ENCODE data around the gene DNAH9. TPM values are rescaled to one million over a fixed set of nuclear protein-coding genes. Genes with fewer than 3 reads are reported as not detected.

The DNAH9 gene
- total and polyA plus RNA-seq, 2 donors (not counting 1 experiment from before 2014, with no cell fraction given) = not detected

GRCh38 chr17:11898526-11899235, 300.4 kb downstream of the DNAH9 start:
- H3K36me3 ChIP-seq (replicated peaks in 1 of 2; ENCODE audit: control extremely low read depth in 1 of 2, control insufficient read depth in 1 of 2, extremely low read depth in 1 of 2, insufficient read depth in 2 of 2, low read length in 1 of 2) = no peaks in the 10 kb centered on the region
- no peak for ATAC-seq (ENCODE audit: low read depth)
- TF ChIP-seq CTCF (IDR thresholded peaks at IDR 0.05) (no peak), EZH2 (IDR thresholded peaks at IDR 0.05; ENCODE audit: borderline replicate concordance, insufficient read depth, low read depth, low read length, poor library complexity, severe bottlenecking) (no peak)
- Mint-ChIP-seq H3K27me3 (peaks cover 10% of the 10 kb centered on the region), H3K9me3 (ENCODE audit: insufficient read depth) (peaks cover 2% of the 10 kb centered on the region), H3K4me1 (no peaks in the 10 kb centered on the region), H3K27ac (no peak overlapping the region), H3K4me3 (no peak overlapping the region)
- POLR2A ChIA-PET = no interaction called here
- peaks cover 0 to 5% (median 0%) of the 10 kb centered on the region in 3 donors for H3K9me3 ChIP-seq (ENCODE audit: control extremely low read depth in 1 of 3, control insufficient read depth in 2 of 3, insufficient read depth in 1 of 3, low read length in 2 of 3)
- H3K4me2 ChIP-seq (replicated peaks; ENCODE audit: low read depth, low read length, poor library complexity, severe bottlenecking) = no peak overlapping the region
- 92% methylated on average over 2 of the region's 7 CpGs for WGBS (ENCODE audit: insufficient coverage)
- no peaks in the 10 kb centered on the region for H4K20me1 ChIP-seq (ENCODE audit: control insufficient read depth, insufficient read depth, low read length, poor library complexity, severe bottlenecking)
- H2AFZ ChIP-seq (ENCODE audit: insufficient read depth, low read depth, low read length, poor library complexity, severe bottlenecking) = no peak overlapping the region
- H3K27ac ChIP-seq (ENCODE audit: low read length in 2 of 2) = no peak overlapping the region
- DNase-seq = no peak
- no peak overlapping the region for H3K4me3 ChIP-seq (ENCODE audit: control extremely low read depth in 1 of 5, extremely low read depth in 1 of 5, insufficient read depth in 1 of 5, low read depth in 2 of 5, low read length in 4 of 5)
- CTCF ChIA-PET = no interaction called here
- H3K27me3 ChIP-seq (replicated peaks in 1 of 4; ENCODE audit: control extremely low read depth in 1 of 4, control insufficient read depth in 3 of 4, insufficient read depth in 4 of 4, low read length in 3 of 4) = no peaks in the 10 kb centered on the region
- intact Hi-C loops (cut with micrococcal nuclease) = no loop called here
- H3K4me1 ChIP-seq (ENCODE audit: control insufficient read depth in 2 of 2, insufficient read depth in 2 of 2, low read length in 2 of 2) = no peaks in the 10 kb centered on the region
- H3K9ac ChIP-seq (ENCODE audit: low read length) = no peak overlapping the region
- no peaks in the 10 kb centered on the region for H3K79me2 ChIP-seq (ENCODE audit: control insufficient read depth, insufficient read depth, low read length)

- ATAC-seq (ENCODE audit: low read depth) (no peak), DNase-seq (no peak)
- no peaks in the 10 kb centered on the region for H3K36me3 ChIP-seq (replicated peaks in 1 of 2; ENCODE audit: control extremely low read depth in 1 of 2, control insufficient read depth in 1 of 2, extremely low read depth in 1 of 2, insufficient read depth in 2 of 2, low read length in 1 of 2)
- H3K4me3 ChIP-seq (ENCODE audit: control extremely low read depth in 1 of 5, extremely low read depth in 1 of 5, insufficient read depth in 1 of 5, low read depth in 2 of 5, low read length in 4 of 5) = no peak overlapping the region
- Mint-ChIP-seq H3K27ac (no peak overlapping the region), H3K4me1 (no peaks in the 10 kb centered on the region), H3K27me3 (peaks cover 10% of the 10 kb centered on the region), H3K9me3 (ENCODE audit: insufficient read depth) (peaks cover 2% of the 10 kb centered on the region), H3K4me3 (no peak overlapping the region)
- no peaks in the 10 kb centered on the region for H3K27me3 ChIP-seq (replicated peaks in 1 of 4; ENCODE audit: control extremely low read depth in 1 of 4, control insufficient read depth in 3 of 4, insufficient read depth in 4 of 4, low read length in 3 of 4)
- H4K20me1 ChIP-seq (ENCODE audit: control insufficient read depth, insufficient read depth, low read length, poor library complexity, severe bottlenecking) = no peaks in the 10 kb centered on the region
- H3K27ac ChIP-seq (ENCODE audit: low read length in 2 of 2) = no peak overlapping the region
- CTCF ChIA-PET = no interaction called here
- H2AFZ ChIP-seq (ENCODE audit: insufficient read depth, low read depth, low read length, poor library complexity, severe bottlenecking) = no peak overlapping the region
- no peaks in the 10 kb centered on the region for H3K79me2 ChIP-seq (ENCODE audit: control insufficient read depth, insufficient read depth, low read length)
- TF ChIP-seq CTCF (IDR thresholded peaks at IDR 0.05) = no peak
- TF ChIP-seq EZH2 (IDR thresholded peaks at IDR 0.05; ENCODE audit: borderline replicate concordance, insufficient read depth, low read depth, low read length, poor library complexity, severe bottlenecking) = no peak
- H3K9me3 ChIP-seq (ENCODE audit: control extremely low read depth in 1 of 3, control insufficient read depth in 2 of 3, insufficient read depth in 1 of 3, low read length in 2 of 3) = peaks cover 0 to 5% (median 0%) of the 10 kb centered on the region in 3 donors
- no peak overlapping the region for H3K9ac ChIP-seq (ENCODE audit: low read length)
- H3K4me1 ChIP-seq (ENCODE audit: control insufficient read depth in 2 of 2, insufficient read depth in 2 of 2, low read length in 2 of 2) = no peaks in the 10 kb centered on the region
- intact Hi-C loops (cut with micrococcal nuclease) = no loop called here
- H3K4me2 ChIP-seq (replicated peaks; ENCODE audit: low read depth, low read length, poor library complexity, severe bottlenecking) = no peak overlapping the region
- POLR2A ChIA-PET = no interaction called here
- WGBS (ENCODE audit: insufficient coverage) = 61% methylated on average over 4 of the region's 4 CpGs
Observed at GRCh38 chr17:11899537-11899942, 301.3 kb downstream of the DNAH9 start.
